Pancreas (tissue), 10 donors: Measurements from ENCODE around the gene PYGO2. TPM values are rescaled to one million over a fixed set of nuclear protein-coding genes. Genes with fewer than 3 reads are reported as not detected.
A peak's percentile ranks its signal among the peaks of the same experiment; 100 is the strongest.

Source experiments
- ATAC-seq, 4 donors: fragments of 200-7000 bp; cut with Tn5 transposase; one replicate each; pipeline versions ENCODE4 v1.8.0 to v1.9.1; 2020; ENCODE audit warnings: mild to moderate bottlenecking in 4 of 4, moderate library complexity in 4 of 4
- DNase-seq, 6 donors: peaks; one replicate each; pipeline ENCODE4 v3.0.0-alpha.2; 2020
- FAIRE-seq: peaks from 2 replicates; lab custom pipeline; 2012; peaks lifted over from hg19 to GRCh38; lab: Jason Lieb, UNC
- H3K27ac ChIP-seq, 4 donors: fragments of 200-600 bp; sonication (generic); 1 replicate in 3 of 4; 2 replicates in 1 of 4; pipeline versions ENCODE4 v1.5.0 to v1.8.0; 2020
- H3K27me3 ChIP-seq, 4 donors: fragments of 200-600 bp; one replicate each; pipeline ENCODE4 v1.8.0; 2021
- H3K36me3 ChIP-seq, 3 donors: fragments of 200-600 bp; sonication (generic) in 1 of 3; one replicate each; pipeline versions ENCODE4 v1.5.0 to v1.8.0; 2020 to 2021
- H3K4me1 ChIP-seq, 3 donors: fragments of 200-600 bp; one replicate each; pipeline ENCODE4 v1.8.0; 2021
- H3K4me3 ChIP-seq, 4 donors: fragments of 200-600 bp; sonication (generic) in 2 of 4; one replicate each; pipeline versions ENCODE4 v1.5.0 to v1.8.0; 2020 to 2021
- H3K9me3 ChIP-seq, 4 donors: fragments of 200-600 bp; one replicate each; pipeline ENCODE4 v1.8.0; 2021
- CTCF ChIP-seq, 4 donors: fragments of 200-600 bp; sonication (generic) in 3 of 4; IDR thresholded peaks; one replicate each; pipeline versions ENCODE4 v1.5.0 to v1.8.0; 2021; ENCODE audit warnings: antibody characterized with exemption in 4 of 4
- WGBS, 2 donors: extraction: QIAGEN DNeasy Blood & Tissue Kit; methylation state at CpG; one replicate each; pipeline ENCODE4 v1.1.7; 2013; 5-methylcytosine and 5-hydroxymethylcytosine counted together
- intact Hi-C, 3 donors: fragments of 100-400 bp; cut with DNase I; formaldehyde crosslinking; loops; one replicate each; pipeline versions ENCODE4 v1.11.1 to v1.14.2; 2022
- polyA plus RNA-seq, 2 donors: library from polyadenylated mRNA; stranded (reverse); fragments of 200-250 nt; gene quantifications; one replicate each; pipeline ENCODE4 v1.2.3, GENCODE V29; 2013
- total RNA-seq, 6 donors: library from RNA; stranded (reverse); fragmentation: NEBNext Ultra II Directional in 4 of 6; extraction: Animal tissue kit (Norgen Biotek cat#: 25700) in 4 of 6; gene quantifications; one replicate each; pipeline versions ENCODE4 v1.2.1 to v1.2.4, GENCODE V29; 2021 to 2023
- donor health status: healthy with polysubstance abuse.
- donor health status: DM: no; HTN: no; CAD: no; lungs with moderate emphysema.
- donor health status: DM: no; HTN: no; CAD: no.
- donor health status: control.
- donor health status: control.
- donor health status: Bipolar disorder and iron deficiency.
- donor health status: DM: yes; HTN: yes; CAD: no.
- donor health status: DM: no; HTN: no; CAD: no.
- donor health status: DM: no; HTN: no; CAD: no.
- donor health status: DM: yes; HTN: yes; CAD: no.

PYGO2 gene
- total and polyA plus RNA-seq, 8 donors: 8.1 to 19.5 (median 12.1) TPM

- Histone ChIP-seq H3K36me3 (no peaks in the 10 kb centered on the region), H3K4me3 (no peak overlapping the region), H3K27ac (no peak overlapping the region), H3K9me3 (no peaks in the 10 kb centered on the region), H3K27me3 (no peaks in the 10 kb centered on the region), H3K4me1 (peaks cover 0 to 3% (median 0%) of the 10 kb centered on the region in 3 donors)
- peak in 1 of 6 donors; percentile 37 for DNase-seq
- no peak for FAIRE-seq
- TF ChIP-seq CTCF (IDR thresholded peaks at IDR 0.05): no peak
- WGBS, 2 donors: 85 to 87% methylated on average over 14 of the region's 14 CpGs
- intact Hi-C loops: no loop called here
- no peak for ATAC-seq
Observed at GRCh38 chr1:154992721-154993571, 31.4 kb upstream of the PYGO2 start.

- Histone ChIP-seq H3K36me3 (no peaks in the 10 kb centered on the region), H3K27ac (no peak overlapping the region), H3K9me3 (no peaks in the 10 kb centered on the region), H3K4me3 (no peak overlapping the region), H3K4me1 (peaks cover 0 to 3% (median 0%) of the 10 kb centered on the region in 3 donors), H3K27me3 (no peaks in the 10 kb centered on the region)
- intact Hi-C loops: no loop called here
- DNase-seq (peak in 1 of 6 donors; percentile 51), FAIRE-seq (no peak), ATAC-seq (no peak)
- no peak for TF ChIP-seq CTCF (IDR thresholded peaks at IDR 0.05)
- 92 to 95% methylated on average over 8 of the region's 8 CpGs for WGBS, 2 donors
Observed at GRCh38 chr1:154990276-154990675, 28.7 kb upstream of the PYGO2 start.

- no peaks in the 10 kb centered on the region for H3K36me3 ChIP-seq
- 80 to 89% methylated on average over 3 of the region's 3 CpGs for WGBS, 2 donors
- no peak for ATAC-seq
- no peak overlapping the region for H3K27ac ChIP-seq
- FAIRE-seq: no peak
- peaks cover 0 to 4% (median under 1%) of the 10 kb centered on the region in 3 donors for H3K4me1 ChIP-seq
- TF ChIP-seq CTCF (IDR thresholded peaks at IDR 0.05): no peak
- no peak overlapping the region for H3K4me3 ChIP-seq
- intact Hi-C loops: no loop called here
- DNase-seq: peak in 1 of 6 donors; percentile 17
- no peaks in the 10 kb centered on the region for H3K27me3 ChIP-seq
- H3K9me3 ChIP-seq: no peaks in the 10 kb centered on the region
Observed at GRCh38 chr1:154989195-154989860, 27.7 kb upstream of the PYGO2 start.

- TF ChIP-seq CTCF (IDR thresholded peaks at IDR 0.05): no peak
- H3K9me3 ChIP-seq: no peaks in the 10 kb centered on the region
- intact Hi-C loops: no loop called here
- H3K4me1 ChIP-seq: peaks cover 6 to 9% (median 7%) of the 10 kb centered on the region in 3 donors
- H3K27ac ChIP-seq: no peak overlapping the region
- ATAC-seq (no peak), FAIRE-seq (no peak), DNase-seq (peak in 1 of 6 donors; percentile 37)
- H3K36me3 ChIP-seq: no peaks in the 10 kb centered on the region
- WGBS, 2 donors: 82 to 83% methylated on average over 17 of the region's 17 CpGs
- no peak overlapping the region for H3K4me3 ChIP-seq
- no peaks in the 10 kb centered on the region for H3K27me3 ChIP-seq
Observed at GRCh38 chr1:154988058-154988954, 26.7 kb upstream of the PYGO2 start.
